Trophoblast cell (in vitro differentiated cells and primary cell): ENCODE measurements around the gene SPG11.

Experiments
- DNase-seq, 2 donors: peaks; one replicate each; pipeline ENCODE4 v3.0.0-alpha.2; 2016
- H2AFZ ChIP-seq: 2 replicates; pipeline ENCODE4 v1.6.1; 2013; ENCODE audit warnings: low read length, moderate library complexity, mild to moderate bottlenecking; ENCODE audit not compliant: insufficient read depth, poor library complexity
- H2AK5ac ChIP-seq: 2 replicates; pipeline ENCODE4 v1.6.1; 2013; ENCODE audit warnings: mild to moderate bottlenecking, low read length
- H2BK120ac ChIP-seq: 2 replicates; pipeline ENCODE4 v1.6.1; 2013; ENCODE audit warnings: low read length, mild to moderate bottlenecking, moderate library complexity; ENCODE audit not compliant: insufficient read depth, poor library complexity
- H2BK12ac ChIP-seq: 2 replicates; pipeline ENCODE4 v1.6.1; 2013; ENCODE audit warnings: mild to moderate bottlenecking, low read length, moderate library complexity
- H2BK5ac ChIP-seq: 2 replicates; pipeline ENCODE4 v1.6.1; 2013; ENCODE audit warnings: low read length, low read depth, moderate library complexity, mild to moderate bottlenecking; ENCODE audit not compliant: poor library complexity
- H3K14ac ChIP-seq: 2 replicates; pipeline ENCODE4 v1.6.1; 2013; ENCODE audit warnings: mild to moderate bottlenecking, low read length
- H3K18ac ChIP-seq: 2 replicates; pipeline ENCODE4 v1.6.1; 2013; ENCODE audit warnings: mild to moderate bottlenecking, low read length
- H3K23ac ChIP-seq: 2 replicates; pipeline ENCODE4 v1.6.1; 2013; ENCODE audit warnings: low read length
- H3K27ac ChIP-seq: 2 replicates; pipeline ENCODE4 v1.5.1; 2013; ENCODE audit warnings: low read depth, mild to moderate bottlenecking, inconsistent platforms, low read length, moderate library complexity
- H3K27me3 ChIP-seq: 2 replicates; pipeline ENCODE4 v1.6.1; 2013; ENCODE audit warnings: inconsistent platforms, mild to moderate bottlenecking, low read length, moderate library complexity; ENCODE audit not compliant: insufficient read depth
- H3K36me3 ChIP-seq, 2 experiments: 1 replicate in 1 of 2; 2 replicates in 1 of 2; pipeline ENCODE4 v1.6.1; 2013; ENCODE audit warnings: low read length in 2 of 2, mild to moderate bottlenecking in 2 of 2, moderate library complexity in 1 of 2; ENCODE audit not compliant: insufficient read depth in 2 of 2, control insufficient read depth in 1 of 2
- H3K4ac ChIP-seq: 2 replicates; pipeline ENCODE4 v1.6.1; 2013; ENCODE audit warnings: low read depth, mild to moderate bottlenecking, low read length, moderate library complexity
- H3K4me1 ChIP-seq, 2 experiments: 1 replicate in 1 of 2; 2 replicates in 1 of 2; pipeline ENCODE4 v1.6.1; 2013; ENCODE audit warnings: low read length in 2 of 2, mild to moderate bottlenecking in 2 of 2, moderate library complexity in 1 of 2; ENCODE audit not compliant: insufficient read depth in 2 of 2, control insufficient read depth in 1 of 2
- H3K4me2 ChIP-seq: 2 replicates; pipeline ENCODE4 v1.6.1; 2013; ENCODE audit warnings: inconsistent platforms, mild to moderate bottlenecking, low read length, moderate library complexity
- H3K4me3 ChIP-seq: 2 replicates; pipeline ENCODE4 v1.5.1; 2013; ENCODE audit warnings: mild to moderate bottlenecking, low read depth, low read length, inconsistent platforms
- H3K79me1 ChIP-seq: one replicate; pipeline ENCODE4 v1.6.1; 2013; ENCODE audit warnings: low read length
- H3K79me2 ChIP-seq: 2 replicates; pipeline ENCODE4 v1.6.1; 2013; ENCODE audit warnings: low read length, mild to moderate bottlenecking; ENCODE audit not compliant: control insufficient read depth, insufficient read depth, poor library complexity
- H3K9ac ChIP-seq: 2 replicates; pipeline ENCODE4 v1.6.1; 2013; ENCODE audit warnings: mild to moderate bottlenecking, low read length
- H3K9me3 ChIP-seq: 2 replicates; pipeline ENCODE4 v1.6.1; 2013; ENCODE audit warnings: low read depth, mild to moderate bottlenecking, control low read depth, inconsistent platforms, low read length; ENCODE audit not compliant: insufficient read depth
- H4K12ac ChIP-seq: 2 replicates; pipeline ENCODE4 v1.6.1; 2013; ENCODE audit warnings: low read depth, mild to moderate bottlenecking, low read length, moderate library complexity
- H4K8ac ChIP-seq: 2 replicates; pipeline ENCODE4 v1.6.1; 2013; ENCODE audit warnings: low read depth, mild to moderate bottlenecking, low read length, moderate library complexity
- H4K91ac ChIP-seq: one replicate; pipeline ENCODE4 v1.6.1; 2013; ENCODE audit warnings: low read depth, mild to moderate bottlenecking, low read length, moderate library complexity
- WGBS: extraction: QIAGEN DNeasy Blood & Tissue Kit; methylation state at CpG from one replicate; pipeline ENCODE4 v1.1.7; 2013; ENCODE audit warnings: missing lambda C conversion rate; ENCODE audit not compliant: insufficient read length, insufficient coverage; ENCODE audit errors: extremely low coverage; 5-methylcytosine and 5-hydroxymethylcytosine counted together

The SPG11 gene

GRCh38 chr15:44542596-44542995, 120.9 kb downstream of the SPG11 start:
- Histone ChIP-seq H4K91ac (no peak overlapping the region), H4K8ac (no peak overlapping the region), H3K9ac (no peak overlapping the region), H3K4ac (no peak overlapping the region), H2AFZ (no peak overlapping the region), H3K14ac (no peak overlapping the region), H3K36me3 (peaks cover 5 to 7% of the 10 kb centered on the region in 2 experiments), H3K4me2 (no peak overlapping the region), H2BK5ac (no peak overlapping the region), H3K4me1 (peaks cover 0 to 1% of the 10 kb centered on the region in 2 experiments), H2BK12ac (no peak overlapping the region), H4K12ac (no peak overlapping the region), H3K9me3 (no peaks in the 10 kb centered on the region), H3K27ac (no peak overlapping the region), H3K4me3 (no peak overlapping the region), H2BK120ac (no peak overlapping the region), H2AK5ac (no peak overlapping the region), H3K18ac (no peak overlapping the region), H3K27me3 (no peaks in the 10 kb centered on the region), H3K79me1 (no peaks in the 10 kb centered on the region), H3K79me2 (peaks cover 5% of the 10 kb centered on the region), H3K23ac (no peak overlapping the region)
- DNase-seq = no peak

GRCh38 chr15:44541282-44541958, 122.0 kb downstream of the SPG11 start:
- no peak overlapping the region for H3K18ac ChIP-seq
- H3K27ac ChIP-seq = no peak overlapping the region
- DNase-seq = peak in 1 of 2 donors; percentile 33
- no peak overlapping the region for H3K9ac ChIP-seq
- H4K8ac ChIP-seq = no peak overlapping the region
- H3K9me3 ChIP-seq = no peaks in the 10 kb centered on the region
- no peak overlapping the region for H2AFZ ChIP-seq
- no peak overlapping the region for H3K23ac ChIP-seq
- peaks cover 5% of the 10 kb centered on the region in 2 experiments for H3K36me3 ChIP-seq
- H3K4me1 ChIP-seq = peaks cover 0 to 1% of the 10 kb centered on the region in 2 experiments
- no peak overlapping the region for H3K14ac ChIP-seq
- no peak overlapping the region for H2BK12ac ChIP-seq
- H3K4ac ChIP-seq = no peak overlapping the region
- no peak overlapping the region for H2BK5ac ChIP-seq
- H2BK120ac ChIP-seq = no peak overlapping the region
- H3K79me2 ChIP-seq = peaks cover 12% of the 10 kb centered on the region
- H3K4me3 ChIP-seq = no peak overlapping the region
- no CpG with 5 or more reads among the region's 4 CpGs for WGBS
- H2AK5ac ChIP-seq = no peak overlapping the region
- H4K91ac ChIP-seq = no peak overlapping the region
- no peak overlapping the region for H4K12ac ChIP-seq
- no peaks in the 10 kb centered on the region for H3K27me3 ChIP-seq
- no peak overlapping the region for H3K4me2 ChIP-seq
- H3K79me1 ChIP-seq = peaks cover 8% of the 10 kb centered on the region

- H3K79me2 ChIP-seq = peaks cover 13% of the 10 kb centered on the region
- no peak overlapping the region for H3K23ac ChIP-seq
- H3K14ac ChIP-seq = peak overlapping the region; percentile 66
- no peak overlapping the region for H4K12ac ChIP-seq
- H4K91ac ChIP-seq = peak overlapping the region; percentile 70
- H2AFZ ChIP-seq = no peak overlapping the region
- WGBS = no CpG with 5 or more reads among the region's 13 CpGs
- H3K18ac ChIP-seq = no peak overlapping the region
- no peak overlapping the region for H2BK120ac ChIP-seq
- DNase-seq = peak; percentile 41 to 54
- no peak overlapping the region for H2AK5ac ChIP-seq
- H3K4ac ChIP-seq = peak overlapping the region; percentile 77
- H3K36me3 ChIP-seq = peaks cover 5% of the 10 kb centered on the region in 2 experiments
- peak overlapping the region; percentile 99 for H3K9ac ChIP-seq
- peak overlapping the region; percentile 88 for H3K4me2 ChIP-seq
- H4K8ac ChIP-seq = peak overlapping the region; percentile 67
- H3K4me1 ChIP-seq = peaks cover 0 to 5% of the 10 kb centered on the region in 2 experiments
- H2BK5ac ChIP-seq = peak overlapping the region; percentile 73
- H3K4me3 ChIP-seq = peak overlapping the region; percentile 90
- no peak overlapping the region for H2BK12ac ChIP-seq
- peak overlapping the region; percentile 91 for H3K27ac ChIP-seq
- H3K27me3 ChIP-seq = no peaks in the 10 kb centered on the region
- H3K9me3 ChIP-seq = no peaks in the 10 kb centered on the region
- H3K79me1 ChIP-seq = peaks cover 12% of the 10 kb centered on the region
Measured at GRCh38 chr15:44537735-44538240, 125.7 kb downstream of the SPG11 start.

GRCh38 chr15:44536962-44537734, 126.3 kb downstream of the SPG11 start, which contains the start of gene EIF3J:
EIF3J (plus strand) TSS chr15:44537147; CDS start chr15:44537195, 48 bp downstream.
- Histone ChIP-seq H2AK5ac (peak within 1 kb of the TSS; percentile 8), H2AFZ (peak within 1 kb of the TSS; percentile 85), H4K91ac (peak within 1 kb of the TSS; percentile 83), H3K4ac (peak within 1 kb of the TSS; percentile 77), H3K27ac (peak within 1 kb of the TSS; percentile 91), H3K4me2 (peak within 1 kb of the TSS; percentile 88), H3K4me3 (peak within 1 kb of the TSS; percentile 90), H3K9me3 (no peaks in the 10 kb centered on the region), H3K79me1 (peaks cover 12% of the 10 kb centered on the region), H2BK120ac (peak within 1 kb of the TSS; percentile 65), H2BK5ac (peak within 1 kb of the TSS; percentile 73), H3K9ac (peak within 1 kb of the TSS; percentile 99), H4K8ac (peak within 1 kb of the TSS; percentile 78), H3K79me2 (peaks cover 13% of the 10 kb centered on the region), H2BK12ac (no peak within 1 kb of the TSS), H3K14ac (peak within 1 kb of the TSS; percentile 92), H3K23ac (no peak within 1 kb of the TSS), H3K18ac (peak within 1 kb of the TSS; percentile 50), H3K27me3 (no peaks in the 10 kb centered on the region), H4K12ac (peak within 1 kb of the TSS; percentile 84), H3K4me1 (peaks cover 0 to 5% of the 10 kb centered on the region in 2 experiments), H3K36me3 (peaks cover 5% of the 10 kb centered on the region in 2 experiments)
- peak; percentile 97 for DNase-seq
- no CpG with 5 or more reads among the region's 97 CpGs for WGBS
